NCI-H460 (cell line): ENCODE measurements around the gene PRR9. TPM values are rescaled to one million over a fixed set of nuclear protein-coding genes. Genes with fewer than 3 reads are reported as not detected.

Source experiments
- DNase-seq: peaks from one replicate; pipeline ENCODE4 v3.0.0-alpha.2; 2016; ENCODE audit warnings: low read depth; ENCODE audit errors: extremely low read depth
- total RNA-seq: library from RNA; depleted of rRNA; stranded (reverse); fragments of >200 nt; shearing (Covaris generic); gene quantifications from 2 replicates; pipeline ENCODE4 v1.2.3, GENCODE V29; 2014; rRNA removed

Gene PRR9
- total RNA-seq, 1 experiment from 2014 or later = not detected

GRCh38 chr1:153262070-153262366, 44.6 kb downstream of the PRR9 start:
- no peak for DNase-seq

GRCh38 chr1:153262462-153263157, 45.2 kb downstream of the PRR9 start:
- no peak for DNase-seq

GRCh38 chr1:153265457-153265856, 48.1 kb downstream of the PRR9 start:
- no peak for DNase-seq

Other genes starting within 250 kb of the PRR9 start
- not detected in 2 replicates for gene SPRR4, start 246.9 kb upstream of the PRR9 start, total RNA-seq
- not detected in 2 replicates for gene SPRR1A, start 233.5 kb upstream of the PRR9 start, total RNA-seq
- not detected in 2 replicates for gene SPRR3, start 215.8 kb upstream of the PRR9 start, total RNA-seq
- gene SPRR1B, start 186.4 kb upstream of the PRR9 start, total RNA-seq = not detected in 2 replicates
- gene SPRR2D, start 176.5 kb upstream of the PRR9 start, total RNA-seq = not detected in 2 replicates
- gene SPRR2A, start 160.1 kb upstream of the PRR9 start, total RNA-seq = not detected in 2 replicates
- not detected in 2 replicates for gene SPRR2B, start 146.0 kb upstream of the PRR9 start, total RNA-seq
- gene SPRR2E, start 123.1 kb upstream of the PRR9 start, total RNA-seq = not detected in 2 replicates
- gene SPRR2F, start 104.1 kb upstream of the PRR9 start, total RNA-seq = not detected in 2 replicates
- not detected in 2 replicates for gene SPRR2G, start 66.7 kb upstream of the PRR9 start, total RNA-seq
- not detected in 2 replicates for gene LELP1, start 14.2 kb upstream of the PRR9 start, total RNA-seq
- gene LORICRIN, start 42.1 kb downstream of the PRR9 start, total RNA-seq = not detected in 2 replicates
- gene PGLYRP3, start 95.4 kb downstream of the PRR9 start, total RNA-seq = not detected in 2 replicates
- gene PGLYRP4, start 131.3 kb downstream of the PRR9 start, total RNA-seq = not detected in 2 replicates
- gene S100A9, start 140.3 kb downstream of the PRR9 start, total RNA-seq = 1.9 and 2.3 TPM in 2 replicates
- not detected in 2 replicates for gene S100A12, start 158.0 kb downstream of the PRR9 start, total RNA-seq
- gene S100A8, start 173.5 kb downstream of the PRR9 start, total RNA-seq = not detected in 2 replicates
- not detected in 2 replicates for gene S100A7A, start 198.9 kb downstream of the PRR9 start, total RNA-seq
- gene S100A7, start 243.1 kb downstream of the PRR9 start, total RNA-seq = not detected in 2 replicates